ENCODE measurements around the gene MEX3C. TPM values are rescaled to one million over a fixed set of nuclear protein-coding genes. Genes with fewer than 3 reads are reported as not detected.
A peak's percentile ranks its signal among the peaks of the same experiment; 100 is the strongest.

Gene MEX3C
- polyA plus RNA-seq, 1 of the 3 experiments (the other 2 are of a cell fraction), result 25.1 TPM

- WGBS (ENCODE audit: low lambda C conversion rate), result 92% methylated on average over 10 of the region's 21 CpGs
- Histone ChIP-seq H3K4me3 (ENCODE audit: low read depth in 2 of 2, low read length in 1 of 2) (no peak overlapping the region), H3K9ac (no peak overlapping the region), H3K27me3 (ENCODE audit: insufficient read depth) (no peaks in the 10 kb centered on the region), H3K9me2 (no peaks in the 10 kb centered on the region), H3F3A (replicated peaks; ENCODE audit: insufficient read depth) (no peaks in the 10 kb centered on the region), H3K79me2 (ENCODE audit: insufficient read depth) (no peaks in the 10 kb centered on the region), H3K4me1 (ENCODE audit: control insufficient read depth in 1 of 2, insufficient read depth in 2 of 2, low read depth in 1 of 2, low read length in 1 of 2) (no peaks in the 10 kb centered on the region), H3K36me3 (replicated peaks in 1 of 2; ENCODE audit: control insufficient read depth in 1 of 2, insufficient read depth in 2 of 2, low read length in 1 of 2) (no peaks in the 10 kb centered on the region), H2AFZ (ENCODE audit: low read depth) (no peak overlapping the region), H3K9me3 (no peaks in the 10 kb centered on the region), H4K20me1 (ENCODE audit: insufficient read depth) (no peaks in the 10 kb centered on the region), H3K4me2 (no peak overlapping the region), H3K27ac (ENCODE audit: low read depth in 2 of 2, low read length in 1 of 2) (no peak overlapping the region)
- no peak for DNase-seq
- no peak for TF ChIP-seq RAD21 (IDR thresholded peaks at IDR 0.05; ENCODE audit: low read length)
- POLR2A ChIA-PET, result no interaction called here
- CTCF ChIA-PET, result no interaction called here
Observed at GRCh38 chr18:51137026-51137729, 60.3 kb downstream of the MEX3C start.

- no peaks in the 10 kb centered on the region for H3K4me1 ChIP-seq (ENCODE audit: control insufficient read depth in 1 of 2, insufficient read depth in 2 of 2, low read depth in 1 of 2, low read length in 1 of 2)
- no peak overlapping the region for H3K9ac ChIP-seq
- peaks cover 6% of the 10 kb centered on the region for H3F3A ChIP-seq (replicated peaks; ENCODE audit: insufficient read depth)
- H3K79me2 ChIP-seq (ENCODE audit: insufficient read depth), result no peaks in the 10 kb centered on the region
- no peaks in the 10 kb centered on the region for H3K36me3 ChIP-seq (replicated peaks in 1 of 2; ENCODE audit: control insufficient read depth in 1 of 2, insufficient read depth in 2 of 2, low read length in 1 of 2)
- no peaks in the 10 kb centered on the region for H3K9me2 ChIP-seq
- ChIA-PET POLR2A (no interaction called here), CTCF (interaction anchor here (1.0 to 1.7 kb wide), 2 partner anchors 9 to 28 kb away, joined by 4 read pairs; no protein-coding TSS in a partner anchor)
- H3K27me3 ChIP-seq (ENCODE audit: insufficient read depth), result no peaks in the 10 kb centered on the region
- H3K9me3 ChIP-seq, result no peaks in the 10 kb centered on the region
- WGBS (ENCODE audit: low lambda C conversion rate), result 52% methylated on average over 4 of the region's 6 CpGs
- H2AFZ ChIP-seq (ENCODE audit: low read depth), result no peak overlapping the region
- DNase-seq, result no peak
- TF ChIP-seq RAD21 (IDR thresholded peaks at IDR 0.05; ENCODE audit: low read length) (0 out of 2 replicates have a peak, but pooled peaks have one; percentile 25), REST (IDR thresholded peaks at IDR 0.05; ENCODE audit: low read depth, low read length) (no peak), SMC3 (IDR thresholded peaks at IDR 0.05; ENCODE audit: low read depth, low read length) (peak; percentile 21; the same call in 1 of the 2 replicates)
- TF ChIP-seq, protein P1, sequence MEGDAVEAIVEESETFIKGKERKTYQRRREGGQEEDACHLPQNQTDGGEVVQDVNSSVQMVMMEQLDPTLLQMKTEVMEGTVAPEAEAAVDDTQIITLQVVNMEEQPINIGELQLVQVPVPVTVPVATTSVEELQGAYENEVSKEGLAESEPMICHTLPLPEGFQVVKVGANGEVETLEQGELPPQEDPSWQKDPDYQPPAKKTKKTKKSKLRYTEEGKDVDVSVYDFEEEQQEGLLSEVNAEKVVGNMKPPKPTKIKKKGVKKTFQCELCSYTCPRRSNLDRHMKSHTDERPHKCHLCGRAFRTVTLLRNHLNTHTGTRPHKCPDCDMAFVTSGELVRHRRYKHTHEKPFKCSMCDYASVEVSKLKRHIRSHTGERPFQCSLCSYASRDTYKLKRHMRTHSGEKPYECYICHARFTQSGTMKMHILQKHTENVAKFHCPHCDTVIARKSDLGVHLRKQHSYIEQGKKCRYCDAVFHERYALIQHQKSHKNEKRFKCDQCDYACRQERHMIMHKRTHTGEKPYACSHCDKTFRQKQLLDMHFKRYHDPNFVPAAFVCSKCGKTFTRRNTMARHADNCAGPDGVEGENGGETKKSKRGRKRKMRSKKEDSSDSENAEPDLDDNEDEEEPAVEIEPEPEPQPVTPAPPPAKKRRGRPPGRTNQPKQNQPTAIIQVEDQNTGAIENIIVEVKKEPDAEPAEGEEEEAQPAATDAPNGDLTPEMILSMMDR (IDR thresholded peaks at IDR 0.05), result peak; percentile 51
- H3K4me3 ChIP-seq (ENCODE audit: low read depth in 2 of 2, low read length in 1 of 2), result no peak overlapping the region; a peak in 1 of 4 replicates
- no peaks in the 10 kb centered on the region for H4K20me1 ChIP-seq (ENCODE audit: insufficient read depth)
- H3K27ac ChIP-seq (ENCODE audit: low read depth in 2 of 2, low read length in 1 of 2), result peak overlapping the region in 1 of 2 experiments; percentile 59; a peak in 2 of 4 replicates
- no peak overlapping the region for H3K4me2 ChIP-seq
Observed at GRCh38 chr18:51135795-51136194, 61.7 kb downstream of the MEX3C start.
